ENCODE measurements around the gene WDFY2. TPM values are rescaled to one million over a fixed set of nuclear protein-coding genes. Genes with fewer than 3 reads are reported as not detected.

WDFY2 gene
- total RNA-seq, 1 experiment from 2014 or later: 14.1 TPM

- Histone ChIP-seq H3K36me3 (ENCODE audit: low read depth) (no peaks in the 10 kb centered on the region), H3F3A (ENCODE audit: insufficient read depth, low read depth) (no peaks in the 10 kb centered on the region; the same call in 1 of the 2 replicates), H3K27ac (no peak overlapping the region), H3K4me3 (no peak overlapping the region), H3K9me3 (ENCODE audit: insufficient read depth, low read depth) (no peaks in the 10 kb centered on the region), H4K20me1 (ENCODE audit: insufficient read depth) (no peaks in the 10 kb centered on the region), H3K9me2 (ENCODE audit: insufficient read depth) (no peaks in the 10 kb centered on the region), H3K4me1 (replicated peaks; ENCODE audit: insufficient read depth) (peaks cover 15% of the 10 kb centered on the region; the same call in 1 of the 2 replicates), H2AFZ (no peak overlapping the region), H3K79me2 (ENCODE audit: low read depth) (peaks cover 10% of the 10 kb centered on the region; the same call in 1 of the 2 replicates), H3K4me2 (no peak overlapping the region), H3K27me3 (ENCODE audit: insufficient read depth, low read depth) (no peaks in the 10 kb centered on the region)
- intact Hi-C loops (cut with micrococcal nuclease; ENCODE audit: unreplicated experiment): no loop called here
- POLR2A ChIA-PET (ENCODE audit: unreplicated experiment): no interaction called here
- CTCF ChIA-PET: no interaction called here
- no peak for TF ChIP-seq EZH2 (IDR thresholded peaks at IDR 0.05; ENCODE audit: low read depth)
- no peak for TF ChIP-seq CTCF (conservative IDR thresholded peaks at IDR 0.05)
- BruUV-seq (replicated peaks): no TSS peak
- DNase-seq: no peak
Observed at GRCh38 chr13:51628059-51628852, 44.0 kb downstream of the WDFY2 start.

DNA sequence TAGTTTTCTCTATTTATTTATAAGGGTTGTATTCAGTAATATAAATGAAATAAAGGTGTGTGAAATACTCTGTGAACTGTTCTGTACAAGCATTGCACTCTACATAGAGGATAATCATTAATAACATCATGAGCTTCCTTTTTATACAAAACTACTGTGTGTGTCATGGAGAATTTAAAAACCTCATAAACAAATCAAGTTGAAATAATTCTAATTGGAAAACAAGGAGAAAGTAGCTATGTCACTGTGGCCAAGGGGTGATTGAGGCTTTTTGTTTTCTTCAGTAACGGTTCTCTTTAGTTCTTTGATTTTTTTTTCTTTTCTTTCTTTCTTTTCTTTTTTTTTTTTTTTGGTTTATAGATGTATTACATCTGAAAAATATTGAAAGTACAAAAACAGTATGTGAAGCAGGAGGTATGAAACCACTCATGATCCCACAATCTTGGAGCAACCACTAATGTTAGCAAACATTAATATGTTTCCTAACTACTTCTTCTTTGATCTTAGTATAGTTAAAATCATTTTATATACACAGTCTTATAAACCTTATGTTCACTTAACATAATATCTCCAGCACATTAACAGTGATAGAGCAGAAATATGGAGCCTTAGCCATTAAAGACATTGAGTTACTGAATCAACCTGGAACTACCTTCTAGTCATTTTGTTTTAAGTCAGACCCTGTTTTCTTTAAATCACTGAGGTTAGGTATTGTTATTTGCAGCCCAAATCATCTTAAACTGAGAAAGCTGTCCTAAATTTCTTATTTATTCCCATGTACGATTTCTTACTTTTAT is 45.4 kb downstream of the WDFY2 start:
- intact Hi-C loops (cut with micrococcal nuclease; ENCODE audit: unreplicated experiment): no loop called here
- H3K4me2 ChIP-seq: no peak overlapping the region

More for the DNA sequence above, 45.4 kb downstream of the WDFY2 start:
- Histone ChIP-seq H3K4me1 (replicated peaks; ENCODE audit: insufficient read depth) (peaks cover 15% of the 10 kb centered on the region; the same call in 1 of the 2 replicates), H3K27ac (no peak overlapping the region), H3K36me3 (ENCODE audit: low read depth) (no peaks in the 10 kb centered on the region), H3F3A (ENCODE audit: insufficient read depth, low read depth) (no peaks in the 10 kb centered on the region; the same call in 1 of the 2 replicates), H3K9me3 (ENCODE audit: insufficient read depth, low read depth) (no peaks in the 10 kb centered on the region), H3K4me3 (no peak overlapping the region), H4K20me1 (ENCODE audit: insufficient read depth) (no peaks in the 10 kb centered on the region), H3K27me3 (ENCODE audit: insufficient read depth, low read depth) (no peaks in the 10 kb centered on the region), H2AFZ (no peak overlapping the region), H3K9me2 (ENCODE audit: insufficient read depth) (no peaks in the 10 kb centered on the region), H3K79me2 (ENCODE audit: low read depth) (peaks cover 10% of the 10 kb centered on the region; the same call in 1 of the 2 replicates)
- TF ChIP-seq EZH2 (IDR thresholded peaks at IDR 0.05; ENCODE audit: low read depth): no peak
- no peak for TF ChIP-seq CTCF (conservative IDR thresholded peaks at IDR 0.05)
- ChIA-PET CTCF (no interaction called here), POLR2A (ENCODE audit: unreplicated experiment) (no interaction called here)
- DNase-seq: no peak
- BruUV-seq (replicated peaks): no TSS peak

Measured in PC-9 (cell line).